Measurements from ENCODE around the gene ZNF280D. TPM values are rescaled to one million over a fixed set of nuclear protein-coding genes. Genes with fewer than 3 reads are reported as not detected.

The ZNF280D gene
- total RNA-seq, 1 donor from 2014 or later: 12.5 TPM

- peaks cover 3% of the 10 kb centered on the region for H3K36me3 Mint-ChIP-seq (ENCODE audit: low read depth)
Observed at GRCh38 chr15:56628893-56629532, 104.3 kb downstream of the ZNF280D start.

DNA sequence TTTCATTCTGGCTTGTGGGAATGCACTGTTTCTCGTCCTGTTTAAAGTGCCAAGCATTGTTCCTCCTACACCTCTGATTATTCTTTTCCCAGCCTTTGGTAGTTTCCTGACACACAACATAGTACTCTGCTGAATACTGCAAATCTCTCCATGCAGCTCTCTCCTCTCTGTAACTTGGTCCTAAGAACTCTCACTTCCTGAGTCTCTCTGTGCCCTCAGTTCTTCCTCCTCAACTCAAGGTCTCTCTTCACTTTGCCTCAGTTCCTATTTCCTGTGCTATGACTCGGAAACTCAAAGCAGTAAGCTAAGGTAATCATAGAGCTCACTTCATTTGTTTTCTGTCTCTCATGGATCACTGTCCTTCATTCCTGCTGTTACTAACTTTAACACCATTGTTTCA is 113.4 kb downstream of the ZNF280D start:
- TF ChIP-seq, protein P1, sequence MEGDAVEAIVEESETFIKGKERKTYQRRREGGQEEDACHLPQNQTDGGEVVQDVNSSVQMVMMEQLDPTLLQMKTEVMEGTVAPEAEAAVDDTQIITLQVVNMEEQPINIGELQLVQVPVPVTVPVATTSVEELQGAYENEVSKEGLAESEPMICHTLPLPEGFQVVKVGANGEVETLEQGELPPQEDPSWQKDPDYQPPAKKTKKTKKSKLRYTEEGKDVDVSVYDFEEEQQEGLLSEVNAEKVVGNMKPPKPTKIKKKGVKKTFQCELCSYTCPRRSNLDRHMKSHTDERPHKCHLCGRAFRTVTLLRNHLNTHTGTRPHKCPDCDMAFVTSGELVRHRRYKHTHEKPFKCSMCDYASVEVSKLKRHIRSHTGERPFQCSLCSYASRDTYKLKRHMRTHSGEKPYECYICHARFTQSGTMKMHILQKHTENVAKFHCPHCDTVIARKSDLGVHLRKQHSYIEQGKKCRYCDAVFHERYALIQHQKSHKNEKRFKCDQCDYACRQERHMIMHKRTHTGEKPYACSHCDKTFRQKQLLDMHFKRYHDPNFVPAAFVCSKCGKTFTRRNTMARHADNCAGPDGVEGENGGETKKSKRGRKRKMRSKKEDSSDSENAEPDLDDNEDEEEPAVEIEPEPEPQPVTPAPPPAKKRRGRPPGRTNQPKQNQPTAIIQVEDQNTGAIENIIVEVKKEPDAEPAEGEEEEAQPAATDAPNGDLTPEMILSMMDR (IDR thresholded peaks at IDR 0.05): no peak
- no peak for DNase-seq (ENCODE audit: low spot score)
- Mint-ChIP-seq H3K4me3 (ENCODE audit: unreplicated experiment) (no peak overlapping the region), H3K36me3 (ENCODE audit: low read depth) (peaks cover 2% of the 10 kb centered on the region), H3K27ac (ENCODE audit: unreplicated experiment) (no peak overlapping the region), H3K9me3 (ENCODE audit: low read depth) (peaks cover 5% of the 10 kb centered on the region), H3K4me1 (ENCODE audit: low read depth) (no peaks in the 10 kb centered on the region), H3K27me3 (ENCODE audit: low read depth) (no peaks in the 10 kb centered on the region)

More at GRCh38 chr15:56628893-56629532, 104.3 kb downstream of the ZNF280D start:
- no peaks in the 10 kb centered on the region for H3K4me1 Mint-ChIP-seq (ENCODE audit: low read depth)
- no peak overlapping the region for H3K4me3 Mint-ChIP-seq (ENCODE audit: unreplicated experiment)
- no peak for DNase-seq (ENCODE audit: low spot score)
- no peaks in the 10 kb centered on the region for H3K27me3 Mint-ChIP-seq (ENCODE audit: low read depth)
- TF ChIP-seq, protein P1 (IDR thresholded peaks at IDR 0.05): no peak
- no peak overlapping the region for H3K27ac Mint-ChIP-seq (ENCODE audit: unreplicated experiment)
- H3K9me3 Mint-ChIP-seq (ENCODE audit: low read depth): no peaks in the 10 kb centered on the region

GRCh38 chr15:56617628-56618027 is 115.7 kb downstream of the ZNF280D start:
- Mint-ChIP-seq H3K36me3 (ENCODE audit: low read depth) (peaks cover 2% of the 10 kb centered on the region), H3K4me3 (ENCODE audit: unreplicated experiment) (no peak overlapping the region), H3K27me3 (ENCODE audit: low read depth) (peaks cover 2% of the 10 kb centered on the region), H3K4me1 (ENCODE audit: low read depth) (no peaks in the 10 kb centered on the region), H3K9me3 (ENCODE audit: low read depth) (peaks cover 5% of the 10 kb centered on the region), H3K27ac (ENCODE audit: unreplicated experiment) (no peak overlapping the region)
- TF ChIP-seq, protein P1 (IDR thresholded peaks at IDR 0.05): no peak
- no peak for DNase-seq (ENCODE audit: low spot score)

DNA sequence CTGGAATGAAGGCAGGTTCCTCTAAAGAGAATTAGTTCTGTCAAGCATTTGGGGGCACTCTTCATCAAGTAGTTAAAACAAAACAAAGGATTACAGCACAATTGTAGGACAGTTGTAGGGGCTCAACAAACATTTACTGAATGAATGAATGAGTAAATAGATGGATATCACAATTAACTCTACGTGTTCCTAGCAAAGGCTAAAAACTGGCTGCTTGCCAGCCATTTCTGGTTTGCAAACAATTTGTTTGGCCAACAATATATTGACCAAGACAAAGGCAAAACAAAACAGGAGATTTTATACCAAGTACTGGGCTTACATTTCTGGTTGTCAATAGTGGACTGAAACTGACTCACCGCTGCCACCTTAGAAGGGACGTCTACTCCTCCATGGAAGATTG is 116.8 kb downstream of the ZNF280D start:
- TF ChIP-seq, protein P1 (IDR thresholded peaks at IDR 0.05): no peak
- H3K9me3 Mint-ChIP-seq (ENCODE audit: low read depth): peaks cover 5% of the 10 kb centered on the region

DNA sequence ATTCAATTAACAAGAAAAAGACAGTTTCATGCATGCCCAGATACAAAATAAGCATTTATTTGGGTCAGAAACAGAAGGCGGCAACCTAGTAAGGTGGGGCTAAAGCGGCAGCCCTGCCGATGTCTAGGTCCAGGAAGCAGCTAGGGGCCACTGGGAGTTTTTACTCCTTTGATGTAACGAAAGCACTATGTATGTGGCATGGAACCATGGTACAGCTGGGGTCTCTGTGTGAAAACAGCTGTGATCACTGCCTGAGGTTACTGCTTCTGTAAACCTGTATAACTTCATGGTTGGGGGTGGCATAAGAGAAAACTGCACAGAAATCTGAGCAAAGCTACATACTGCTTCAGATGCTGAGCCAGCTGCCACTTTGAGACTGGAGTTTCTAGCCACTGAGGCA is 119.5 kb downstream of the ZNF280D start:
- no peak for DNase-seq (ENCODE audit: low spot score)

More for the DNA sequence above, 116.8 kb downstream of the ZNF280D start:
- no peak overlapping the region for H3K4me3 Mint-ChIP-seq (ENCODE audit: unreplicated experiment)
- H3K4me1 Mint-ChIP-seq (ENCODE audit: low read depth): no peaks in the 10 kb centered on the region
- H3K27ac Mint-ChIP-seq (ENCODE audit: unreplicated experiment): no peak overlapping the region
- DNase-seq (ENCODE audit: low spot score): no peak
- H3K27me3 Mint-ChIP-seq (ENCODE audit: low read depth): peaks cover 2% of the 10 kb centered on the region
- H3K36me3 Mint-ChIP-seq (ENCODE audit: low read depth): peaks cover 2% of the 10 kb centered on the region

More for the DNA sequence above, 119.5 kb downstream of the ZNF280D start:
- Mint-ChIP-seq H3K4me3 (ENCODE audit: unreplicated experiment) (no peak overlapping the region), H3K4me1 (ENCODE audit: low read depth) (no peaks in the 10 kb centered on the region), H3K27ac (ENCODE audit: unreplicated experiment) (no peak overlapping the region), H3K36me3 (ENCODE audit: low read depth) (peaks cover 2% of the 10 kb centered on the region), H3K27me3 (ENCODE audit: low read depth) (peaks cover 2% of the 10 kb centered on the region), H3K9me3 (ENCODE audit: low read depth) (peaks cover 3% of the 10 kb centered on the region)
- TF ChIP-seq, protein P1 (IDR thresholded peaks at IDR 0.05): no peak

Measured in chondrocyte (in vitro differentiated cells).